Measurements from ENCODE around the gene DDO. TPM values are rescaled to one million over a fixed set of nuclear protein-coding genes. Genes with fewer than 3 reads are reported as not detected.

DDO gene
- total RNA-seq, 6 experiments from 2014 or later, result 4.6 to 9.4 (median 6.4) TPM

- intact Hi-C loops (cut with DNase I), result no loop called here
- Histone ChIP-seq H3K4me3 (no peak overlapping the region), H3K27ac (no peak overlapping the region), H3K27me3 (no peaks in the 10 kb centered on the region), H3K4me1 (peaks cover 0 to 13% (median 5%) of the 10 kb centered on the region in 4 donors), H3K36me3 (peaks cover 0 to 4% (median 0%) of the 10 kb centered on the region in 4 donors), H3K9me3 (no peaks in the 10 kb centered on the region)
- DNase-seq, result no peak
- WGBS (ENCODE audit: insufficient coverage, low coverage, low lambda C conversion rate, missing lambda C conversion rate), result 89% methylated on average over 7 of the region's 8 CpGs
- TF ChIP-seq POLR2A (IDR thresholded peaks at IDR 0.05) (no peak), CTCF (IDR thresholded peaks at IDR 0.05) (no peak)
- ATAC-seq, result no peak
Measured at GRCh38 chr6:110412360-110412759, 3.0 kb downstream of the DDO start.

GRCh38 chr6:110410511-110410910 is 4.9 kb downstream of the DDO start:
- ATAC-seq, result no peak
- DNase-seq, result no peak
- H3K9me3 ChIP-seq, result no peaks in the 10 kb centered on the region
- no peak overlapping the region for H3K4me3 ChIP-seq
- peaks cover 0 to 4% (median 0%) of the 10 kb centered on the region in 4 donors for H3K36me3 ChIP-seq
- TF ChIP-seq POLR2A (IDR thresholded peaks at IDR 0.05), result no peak
- no peak for TF ChIP-seq CTCF (IDR thresholded peaks at IDR 0.05)
- 75% methylated on average over 4 of the region's 4 CpGs for WGBS (ENCODE audit: insufficient coverage, low coverage, low lambda C conversion rate, missing lambda C conversion rate)
- H3K27ac ChIP-seq, result no peak overlapping the region
- intact Hi-C loops (cut with DNase I), result no loop called here
- H3K27me3 ChIP-seq, result no peaks in the 10 kb centered on the region
- peaks cover 0 to 13% (median 5%) of the 10 kb centered on the region in 4 donors for H3K4me1 ChIP-seq

GRCh38 chr6:110409794-110410193 is 5.6 kb downstream of the DDO start:
- Histone ChIP-seq H3K27me3 (no peaks in the 10 kb centered on the region), H3K4me1 (peaks cover 0 to 13% (median 5%) of the 10 kb centered on the region in 4 donors), H3K27ac (no peak overlapping the region), H3K36me3 (peaks cover 0 to 4% (median under 1%) of the 10 kb centered on the region in 4 donors), H3K4me3 (no peak overlapping the region), H3K9me3 (no peaks in the 10 kb centered on the region)
- ATAC-seq, result no peak
- no peak for DNase-seq
- TF ChIP-seq POLR2A (IDR thresholded peaks at IDR 0.05) (no peak), CTCF (IDR thresholded peaks at IDR 0.05) (no peak)
- intact Hi-C loops (cut with DNase I), result no loop called here

DNA sequence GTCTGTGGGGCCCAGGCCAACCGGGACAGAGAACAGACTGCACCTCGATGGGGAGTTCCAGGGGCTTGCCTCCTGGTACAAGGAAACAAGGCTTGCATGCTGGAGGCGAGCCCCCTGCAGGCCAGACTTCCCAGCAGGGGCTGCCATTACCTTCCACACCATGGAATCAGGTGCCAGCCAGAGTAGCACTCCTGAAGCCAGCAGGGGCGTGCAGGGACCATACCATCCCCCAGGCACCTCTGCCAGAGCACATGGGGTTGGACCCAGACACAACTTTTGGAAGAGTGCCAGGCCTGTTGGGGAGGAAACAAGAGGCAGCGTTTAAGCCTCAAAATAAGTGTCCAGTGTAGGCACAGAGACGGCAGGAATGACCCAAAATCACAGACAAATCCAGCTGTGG is 6.5 kb downstream of the DDO start:
- Histone ChIP-seq H3K27ac (no peak overlapping the region), H3K4me3 (no peak overlapping the region), H3K36me3 (peaks cover 0 to 13% (median 2%) of the 10 kb centered on the region in 4 donors), H3K27me3 (no peaks in the 10 kb centered on the region), H3K9me3 (no peaks in the 10 kb centered on the region), H3K4me1 (peaks cover 0 to 5% (median under 1%) of the 10 kb centered on the region in 4 donors)
- TF ChIP-seq POLR2A (IDR thresholded peaks at IDR 0.05) (no peak), CTCF (IDR thresholded peaks at IDR 0.05) (no peak)
- 87% methylated on average over 3 of the region's 6 CpGs for WGBS (ENCODE audit: insufficient coverage, low coverage, low lambda C conversion rate, missing lambda C conversion rate)
- intact Hi-C loops (cut with DNase I), result no loop called here
- peak in 1 of 4 donors; percentile 21 for ATAC-seq
- DNase-seq, result no peak

DNA sequence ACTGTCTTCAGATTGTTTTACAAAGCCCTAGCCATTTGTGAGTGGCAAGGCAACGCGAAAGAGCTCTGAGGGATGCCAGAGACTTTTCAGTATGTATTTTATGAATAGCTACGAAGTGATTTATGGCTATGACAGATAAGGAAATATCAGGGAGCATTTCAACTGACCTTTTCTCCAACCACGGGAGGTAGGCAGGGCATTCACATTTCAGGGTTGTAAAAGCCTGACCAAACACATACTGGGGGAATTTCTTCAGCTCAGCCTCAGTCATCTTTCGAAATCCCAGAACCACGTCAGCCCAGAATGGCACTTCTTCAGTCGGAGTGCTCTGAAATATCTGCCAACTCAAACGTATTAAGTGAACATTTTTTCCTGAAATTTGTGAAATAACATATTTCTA is 10.8 kb downstream of the DDO start:
- ATAC-seq, result no peak

More for the DNA sequence above, 10.8 kb downstream of the DDO start:
- H3K27me3 ChIP-seq, result no peaks in the 10 kb centered on the region
- DNase-seq, result no peak
- TF ChIP-seq CTCF (IDR thresholded peaks at IDR 0.05), result no peak
- TF ChIP-seq POLR2A (IDR thresholded peaks at IDR 0.05), result no peak
- no peaks in the 10 kb centered on the region for H3K9me3 ChIP-seq
- intact Hi-C loops (cut with DNase I), result no loop called here
- H3K4me3 ChIP-seq, result no peak overlapping the region
- 61% methylated on average over 7 of the region's 8 CpGs for WGBS (ENCODE audit: insufficient coverage, low coverage, low lambda C conversion rate, missing lambda C conversion rate)
- peaks cover 0 to 14% (median 2%) of the 10 kb centered on the region in 4 donors for H3K36me3 ChIP-seq
- no peak overlapping the region for H3K27ac ChIP-seq
- H3K4me1 ChIP-seq, result no peaks in the 10 kb centered on the region
